ENCODE data around the gene IER2.

DNA sequence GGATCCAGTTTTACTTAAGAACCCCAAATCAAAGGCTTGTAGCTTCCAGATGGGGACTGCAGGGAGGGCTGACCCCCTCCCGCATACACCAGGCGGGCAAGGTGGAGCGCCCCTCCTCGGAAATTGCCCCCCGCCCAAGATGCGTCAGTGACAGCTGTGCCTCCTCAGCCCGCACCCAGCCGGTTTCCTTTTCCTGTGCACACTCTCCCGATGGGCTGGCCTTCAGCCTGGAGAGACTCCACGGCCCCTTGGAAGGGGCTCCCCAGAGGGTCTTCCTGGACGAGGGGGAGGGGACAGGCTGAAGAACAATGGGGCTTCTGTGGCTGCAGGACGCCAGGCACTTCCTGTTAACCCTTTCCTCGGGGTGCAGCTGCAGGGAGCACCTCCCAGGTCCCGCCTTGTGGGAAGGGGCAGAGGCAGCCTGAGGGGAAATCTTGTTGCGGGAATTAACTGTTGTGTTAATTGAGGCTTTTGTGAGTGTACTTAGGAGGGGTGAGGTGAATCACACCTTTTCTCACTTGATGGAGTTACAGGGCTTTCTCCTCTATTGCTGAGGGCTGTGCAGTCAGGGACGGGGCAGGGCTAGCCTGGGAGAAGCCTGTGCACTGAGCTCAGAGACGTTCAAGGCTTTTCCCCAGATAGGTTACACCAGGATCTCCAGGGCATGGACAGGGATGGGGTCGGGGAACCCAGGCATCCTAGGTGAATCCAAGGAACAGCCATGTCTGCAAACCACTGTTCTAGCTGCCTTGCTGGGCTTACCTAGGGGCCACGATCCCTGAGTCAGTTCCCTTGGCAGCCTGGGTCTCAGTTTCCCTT lies 14.3 kb downstream of the IER2 start:
- TF ChIP-seq, protein P1, sequence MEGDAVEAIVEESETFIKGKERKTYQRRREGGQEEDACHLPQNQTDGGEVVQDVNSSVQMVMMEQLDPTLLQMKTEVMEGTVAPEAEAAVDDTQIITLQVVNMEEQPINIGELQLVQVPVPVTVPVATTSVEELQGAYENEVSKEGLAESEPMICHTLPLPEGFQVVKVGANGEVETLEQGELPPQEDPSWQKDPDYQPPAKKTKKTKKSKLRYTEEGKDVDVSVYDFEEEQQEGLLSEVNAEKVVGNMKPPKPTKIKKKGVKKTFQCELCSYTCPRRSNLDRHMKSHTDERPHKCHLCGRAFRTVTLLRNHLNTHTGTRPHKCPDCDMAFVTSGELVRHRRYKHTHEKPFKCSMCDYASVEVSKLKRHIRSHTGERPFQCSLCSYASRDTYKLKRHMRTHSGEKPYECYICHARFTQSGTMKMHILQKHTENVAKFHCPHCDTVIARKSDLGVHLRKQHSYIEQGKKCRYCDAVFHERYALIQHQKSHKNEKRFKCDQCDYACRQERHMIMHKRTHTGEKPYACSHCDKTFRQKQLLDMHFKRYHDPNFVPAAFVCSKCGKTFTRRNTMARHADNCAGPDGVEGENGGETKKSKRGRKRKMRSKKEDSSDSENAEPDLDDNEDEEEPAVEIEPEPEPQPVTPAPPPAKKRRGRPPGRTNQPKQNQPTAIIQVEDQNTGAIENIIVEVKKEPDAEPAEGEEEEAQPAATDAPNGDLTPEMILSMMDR (IDR thresholded peaks at IDR 0.05; ENCODE audit: low read depth, low read length): no peak
- no peak for TF ChIP-seq EZH2phosphoT487 (IDR thresholded peaks at IDR 0.05; ENCODE audit: low read depth)

Data from OCI-LY3 (cell line).